NCI-H146 treated with DMSO at 0.1 percent for 48 hours (cell line): ENCODE results near the gene NDUFA13.
"Not testable (repeated sequence)": the region's sequence is repeated elsewhere in the genome, so short reads cannot be mapped to it uniquely, and the experiment has no call there.

ENCODE experiments used
- DNase-seq: peaks from one replicate; lab custom pipeline; 2025; ENCODE audit not compliant: unreplicated experiment; lab: John Stamatoyannopoulos, UW

The NDUFA13 gene

GRCh38 chr19:19515642-19516519 lies at the start of gene NDUFA13:
Gene NDUFA13, plus strand, starts transcription at chr19:19516225. Its CDS starts 14 bp downstream, at chr19:19516239.
- DNase-seq: peak; percentile 76

DNA sequence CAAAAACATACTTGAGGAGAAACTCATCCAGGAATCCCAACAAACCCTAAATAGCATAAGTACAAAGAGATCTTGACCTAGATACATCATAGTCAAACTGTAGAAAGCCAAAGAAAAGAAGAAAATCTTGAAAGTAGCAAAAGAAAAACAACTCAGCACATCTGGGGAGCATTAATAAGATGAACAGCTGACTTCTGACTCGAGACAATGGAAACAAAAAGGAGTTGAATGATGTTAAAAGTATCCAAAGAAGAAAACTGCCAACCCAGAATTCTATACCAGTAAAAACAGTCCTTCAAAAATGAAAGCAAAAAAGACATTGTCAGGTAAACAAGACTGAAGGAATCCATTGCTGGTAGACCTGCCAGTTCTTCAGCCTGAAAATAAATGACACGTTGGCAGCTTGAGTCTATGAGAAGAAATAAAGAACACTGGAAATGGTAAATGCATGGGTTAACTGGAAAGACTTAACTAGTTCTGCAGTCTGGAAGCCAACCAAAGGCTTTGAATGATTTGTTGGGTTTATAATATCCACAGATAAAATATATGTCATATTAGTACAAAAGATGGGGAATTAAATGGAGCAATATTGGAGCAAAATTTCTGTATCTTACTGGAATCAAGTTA lies 47.5 kb upstream of the NDUFA13 start:
- DNase-seq: no peak

GRCh38 chr19:19470579-19470978 lies 45.4 kb upstream of the NDUFA13 start:
- DNase-seq: no peak

GRCh38 chr19:19471682-19472081 lies 44.3 kb upstream of the NDUFA13 start:
- DNase-seq: no peak

GRCh38 chr19:19472106-19472505 lies 43.9 kb upstream of the NDUFA13 start:
- not testable (repeated sequence) for DNase-seq

DNA sequence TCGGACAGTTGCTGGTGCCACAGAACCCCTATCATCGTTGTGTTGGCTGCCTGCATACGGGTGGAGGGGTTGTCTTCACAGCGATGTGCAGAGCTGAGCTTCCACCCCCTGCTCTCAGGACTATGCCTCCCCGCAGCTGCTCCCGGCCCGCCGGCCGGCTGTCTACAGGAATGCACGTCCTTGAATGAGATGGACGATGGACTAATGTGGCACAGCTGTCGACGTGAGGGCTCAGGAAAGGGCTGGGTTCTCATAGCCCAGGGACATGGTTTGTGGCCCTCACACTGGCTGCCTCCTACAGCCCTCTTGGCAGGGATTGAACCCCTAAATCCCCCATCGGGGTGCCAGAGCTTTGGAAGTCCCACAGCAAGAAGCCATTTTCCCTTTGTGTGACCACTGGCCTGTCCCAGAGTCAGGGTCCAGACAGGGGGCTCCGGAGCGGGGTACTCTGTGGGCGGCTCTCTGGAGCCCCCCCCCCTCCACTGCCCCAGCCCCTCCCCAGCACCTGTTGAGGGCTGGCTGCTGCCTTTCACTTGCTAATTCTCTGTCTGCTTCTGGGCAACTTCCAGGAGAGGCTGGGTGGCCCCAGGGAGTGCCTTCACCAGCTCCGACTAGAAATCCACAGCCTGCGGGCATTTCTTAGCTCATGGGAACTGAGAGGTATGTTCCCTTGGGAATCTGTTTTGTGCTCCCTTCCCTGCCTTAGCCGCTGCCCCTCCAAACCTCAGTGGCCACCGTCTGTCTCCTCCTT lies 40.8 kb upstream of the NDUFA13 start:
- no peak for DNase-seq

DNA sequence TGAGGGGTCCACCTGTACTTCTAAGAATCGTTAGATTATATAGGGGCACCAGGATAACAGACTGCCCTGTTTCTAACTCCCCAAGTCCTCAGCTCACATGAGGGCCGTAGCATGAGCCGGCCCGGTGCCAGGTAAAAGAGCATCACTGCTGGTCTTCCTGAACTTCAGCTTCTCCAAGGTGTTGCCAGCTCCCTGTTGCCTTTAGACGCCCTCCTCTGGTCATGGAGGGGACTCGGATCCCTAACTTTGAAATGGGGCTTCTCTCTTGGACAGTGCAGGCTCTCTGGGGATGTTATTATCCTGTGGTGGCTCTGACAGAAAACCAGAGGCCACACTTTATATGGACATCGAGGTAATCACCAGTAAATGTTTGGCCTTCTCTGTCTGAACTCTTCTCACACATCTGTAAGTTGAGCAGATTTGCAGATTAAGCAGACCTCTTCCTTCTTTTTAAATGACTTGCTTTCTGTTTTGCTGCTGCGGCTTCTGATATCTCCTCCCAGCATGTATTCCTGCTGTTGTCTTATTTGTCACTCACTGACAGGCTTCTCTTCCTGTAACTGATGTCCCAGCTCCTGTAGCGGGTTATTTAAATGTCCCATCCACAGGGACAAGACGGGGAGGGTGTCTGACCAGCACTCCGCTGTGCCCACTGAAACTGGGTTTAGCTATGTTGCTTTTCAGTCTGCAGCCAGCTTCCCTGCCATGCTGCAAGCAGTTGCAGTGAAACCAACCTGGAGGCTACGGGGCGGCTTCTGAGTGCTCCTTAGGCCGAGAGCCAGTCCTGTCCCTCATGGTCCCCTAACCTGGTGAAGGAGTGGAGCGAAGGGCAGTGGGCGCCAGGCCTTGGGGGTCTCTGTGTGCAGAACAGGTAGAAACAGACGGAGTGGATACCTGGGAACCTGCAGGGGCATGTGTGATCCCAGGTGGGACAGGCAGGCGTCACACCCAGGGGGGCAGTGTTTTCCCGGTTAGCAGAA lies 39.9 kb upstream of the NDUFA13 start:
- no peak for DNase-seq

GRCh38 chr19:19477705-19478383 lies 38.2 kb upstream of the NDUFA13 start:
- DNase-seq: no peak

DNA sequence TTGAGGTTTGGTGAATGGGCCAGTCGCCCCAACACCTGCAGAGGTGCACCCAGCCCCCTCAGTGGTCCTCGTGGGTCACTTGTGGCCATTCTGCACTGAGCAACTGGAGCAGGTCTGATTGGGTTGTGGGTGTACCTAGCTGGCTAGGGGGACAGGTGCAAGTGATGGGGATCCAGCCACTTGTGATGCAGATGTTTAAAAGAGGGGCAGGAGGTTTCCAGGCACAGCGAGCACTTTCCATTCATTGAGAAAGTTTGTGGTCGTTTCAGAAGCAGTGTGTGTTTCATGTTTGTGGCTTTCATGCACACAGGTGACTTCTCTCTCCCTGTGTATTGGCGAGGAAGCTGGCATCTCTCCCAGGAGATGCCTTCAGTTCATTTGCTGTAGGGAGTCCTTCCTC lies 35.3 kb upstream of the NDUFA13 start:
- DNase-seq: no peak

DNA sequence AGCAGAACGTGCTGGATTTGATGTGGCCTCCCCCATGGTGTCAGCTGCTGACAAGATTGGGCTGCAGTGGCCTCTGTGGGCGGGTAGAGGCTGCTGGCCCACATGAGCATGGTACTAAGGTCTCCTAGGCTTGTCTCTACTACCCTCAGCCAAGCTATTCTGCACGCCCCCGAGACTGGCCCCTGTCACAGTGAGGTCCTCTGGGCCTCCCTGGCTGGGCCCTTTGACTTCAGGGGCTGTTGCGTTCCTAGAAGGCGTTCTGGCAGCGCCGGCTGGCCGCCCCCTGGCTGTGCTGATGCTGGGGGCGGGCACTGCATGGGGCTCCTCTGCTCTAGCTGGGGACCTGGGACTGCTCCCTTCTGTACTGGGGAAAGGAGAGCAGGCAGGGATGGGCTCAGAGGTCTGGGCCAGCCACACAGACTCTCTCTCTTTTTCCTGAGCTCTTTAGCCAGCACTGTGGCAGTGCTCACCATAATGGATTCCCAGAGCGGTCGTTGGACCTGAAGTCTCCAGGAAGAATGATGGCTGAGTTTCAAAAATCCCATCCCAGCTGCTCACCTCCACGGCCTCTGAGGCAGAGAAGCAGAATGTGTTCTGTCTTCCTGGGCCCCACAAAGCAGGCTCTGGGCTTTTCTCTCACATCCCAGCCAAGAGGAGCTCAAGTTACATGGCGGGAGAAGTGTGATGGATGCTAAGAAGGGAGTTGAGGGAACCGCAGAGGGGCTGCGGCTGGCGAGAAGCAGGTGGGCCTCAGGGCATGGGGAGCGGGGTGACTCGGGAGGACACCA lies 33.0 kb upstream of the NDUFA13 start:
- DNase-seq: no peak

GRCh38 chr19:19485161-19485997 lies 30.6 kb upstream of the NDUFA13 start:
- no peak for DNase-seq

DNA sequence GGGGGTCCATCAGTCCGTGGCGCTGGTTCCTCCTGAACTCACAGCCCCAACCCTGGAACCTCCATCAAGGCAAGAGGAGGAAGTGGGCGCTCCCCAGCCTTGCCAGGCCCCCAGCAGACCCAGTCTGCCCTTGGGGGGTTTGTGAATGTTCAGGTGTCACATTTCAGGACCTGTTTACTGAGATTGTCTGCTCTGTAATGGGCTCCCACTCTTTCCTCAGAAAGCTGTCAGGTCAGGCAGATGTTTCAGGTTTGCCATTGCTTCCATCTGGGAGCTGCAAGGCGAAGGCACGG lies 30.1 kb upstream of the NDUFA13 start:
- DNase-seq: no peak

DNA sequence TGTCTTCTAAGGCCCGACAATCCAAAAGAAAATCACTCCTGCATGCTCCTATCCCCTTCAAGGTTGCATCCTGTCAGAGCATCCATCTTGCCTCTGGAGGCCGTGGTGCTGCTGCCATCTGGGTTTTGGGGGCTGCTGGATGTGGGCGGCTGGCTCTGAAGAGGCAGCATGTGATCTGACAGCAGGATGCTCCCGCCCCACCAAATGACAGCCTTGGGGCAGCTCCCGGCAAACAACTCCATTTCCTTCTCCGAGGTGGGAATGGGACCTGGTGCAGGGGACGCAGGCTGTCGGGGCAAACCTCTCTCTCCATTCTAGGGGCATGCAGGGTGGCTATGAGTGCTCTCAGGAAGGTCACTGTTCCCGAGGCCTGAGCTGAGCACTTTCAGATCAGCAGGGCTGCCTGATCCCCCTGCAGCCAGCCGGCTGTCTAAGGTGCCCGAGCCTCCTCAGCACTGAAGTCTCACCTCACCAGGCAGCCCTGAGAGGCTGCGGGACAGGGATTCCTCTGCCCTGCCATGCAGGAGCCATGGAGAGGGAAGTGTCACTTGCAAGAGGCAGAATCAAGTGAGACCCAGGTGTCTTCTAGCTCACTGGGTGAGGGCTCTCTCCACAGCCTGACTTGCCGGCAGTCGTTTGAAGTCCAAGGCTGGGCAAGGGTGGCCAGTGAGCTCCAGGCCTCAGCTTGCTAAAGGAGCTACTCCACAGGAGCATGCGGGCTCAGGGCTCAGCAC lies 29.5 kb upstream of the NDUFA13 start:
- DNase-seq: no peak

DNA sequence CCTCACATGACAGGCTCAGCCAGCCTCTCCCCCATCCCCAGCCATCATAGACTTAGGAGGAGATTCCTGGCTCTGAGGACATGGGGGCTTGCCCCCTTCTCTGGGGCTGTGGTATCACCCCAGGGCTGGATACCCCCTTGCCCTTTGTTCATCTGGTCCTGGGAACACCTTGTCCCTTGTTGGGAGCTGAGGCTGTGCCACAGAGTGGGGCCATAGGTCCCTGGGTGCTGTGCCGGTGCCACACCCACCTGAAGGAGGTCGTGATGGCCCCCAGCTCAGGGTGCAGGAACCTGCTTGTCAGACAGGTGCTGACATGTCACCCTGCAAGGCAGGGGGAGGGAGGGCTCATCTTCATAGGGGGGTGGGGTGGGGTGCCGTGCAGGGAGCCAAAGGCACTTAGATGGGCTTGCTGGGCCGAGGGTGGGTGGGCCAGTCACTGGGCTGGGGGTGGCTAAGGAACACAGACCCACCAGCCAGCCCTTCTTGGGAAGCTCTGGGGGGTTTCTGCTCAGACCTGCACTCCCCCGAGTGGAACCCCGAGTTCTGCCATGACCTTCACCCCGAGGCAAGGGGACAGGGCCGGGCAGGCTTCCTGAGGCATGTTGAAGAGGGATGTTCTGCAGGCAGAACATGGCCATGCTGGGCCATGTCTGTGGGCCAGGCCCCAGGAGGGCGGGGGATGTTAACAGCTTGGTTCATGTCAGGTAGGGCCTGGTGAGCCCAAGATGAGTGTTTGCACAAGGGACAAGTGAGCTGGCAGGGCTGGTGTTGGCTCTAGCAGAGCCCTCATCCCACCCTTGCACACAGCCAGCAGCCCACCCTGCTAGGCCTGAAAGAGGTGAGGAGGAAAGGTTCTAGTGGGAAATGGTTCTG lies 28.7 kb upstream of the NDUFA13 start:
- DNase-seq: no peak

DNA sequence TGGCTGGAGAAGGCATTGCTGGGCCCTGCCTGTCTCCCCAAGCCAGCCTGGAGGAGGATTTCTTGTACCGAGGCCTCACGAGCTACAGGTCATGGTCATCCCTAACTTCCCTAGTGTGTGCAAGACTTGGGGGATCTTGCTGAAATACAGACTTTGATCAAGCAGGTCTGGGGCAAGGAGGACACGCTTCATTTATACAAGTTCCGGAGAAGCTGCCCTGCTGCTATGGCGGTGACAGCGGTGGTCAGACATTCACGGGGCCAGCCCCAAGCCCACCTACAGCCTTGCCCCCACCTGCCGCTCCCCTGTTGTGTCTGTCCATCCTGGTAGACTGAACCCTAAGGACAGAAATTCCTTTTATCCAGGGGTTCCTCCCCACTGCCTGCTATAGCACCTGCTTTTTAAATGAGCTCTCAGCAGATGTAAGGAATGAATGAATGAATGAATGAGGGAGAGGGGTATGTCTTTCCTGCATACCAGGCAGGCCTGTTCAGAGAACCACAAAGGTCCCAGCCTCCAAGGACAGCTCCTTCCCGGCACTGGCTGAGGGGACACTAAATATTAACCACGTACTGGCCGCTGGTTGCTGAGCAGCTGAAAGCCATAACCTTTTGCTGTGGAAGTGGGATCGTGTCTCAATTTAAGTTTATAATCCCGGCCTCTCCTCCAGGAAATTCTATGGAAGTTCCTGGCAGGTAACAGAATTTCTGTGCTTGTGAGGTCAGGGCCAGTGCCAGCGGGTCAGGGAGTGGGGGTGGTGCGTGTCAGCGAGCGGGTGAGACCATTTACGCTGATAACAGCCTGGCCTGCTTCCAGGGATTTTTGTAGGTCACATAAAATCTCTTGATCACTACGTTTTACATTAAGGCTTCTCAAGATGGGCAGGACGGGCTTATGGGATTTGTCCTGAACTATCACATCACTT lies 27.8 kb upstream of the NDUFA13 start:
- DNase-seq: no peak
